ENCODE measurements around the gene COA3. TPM values are rescaled to one million over a fixed set of nuclear protein-coding genes. Genes with fewer than 3 reads are reported as not detected.

Gene COA3
- total RNA-seq, 1 experiment from 2014 or later, result 54.2 TPM

DNA sequence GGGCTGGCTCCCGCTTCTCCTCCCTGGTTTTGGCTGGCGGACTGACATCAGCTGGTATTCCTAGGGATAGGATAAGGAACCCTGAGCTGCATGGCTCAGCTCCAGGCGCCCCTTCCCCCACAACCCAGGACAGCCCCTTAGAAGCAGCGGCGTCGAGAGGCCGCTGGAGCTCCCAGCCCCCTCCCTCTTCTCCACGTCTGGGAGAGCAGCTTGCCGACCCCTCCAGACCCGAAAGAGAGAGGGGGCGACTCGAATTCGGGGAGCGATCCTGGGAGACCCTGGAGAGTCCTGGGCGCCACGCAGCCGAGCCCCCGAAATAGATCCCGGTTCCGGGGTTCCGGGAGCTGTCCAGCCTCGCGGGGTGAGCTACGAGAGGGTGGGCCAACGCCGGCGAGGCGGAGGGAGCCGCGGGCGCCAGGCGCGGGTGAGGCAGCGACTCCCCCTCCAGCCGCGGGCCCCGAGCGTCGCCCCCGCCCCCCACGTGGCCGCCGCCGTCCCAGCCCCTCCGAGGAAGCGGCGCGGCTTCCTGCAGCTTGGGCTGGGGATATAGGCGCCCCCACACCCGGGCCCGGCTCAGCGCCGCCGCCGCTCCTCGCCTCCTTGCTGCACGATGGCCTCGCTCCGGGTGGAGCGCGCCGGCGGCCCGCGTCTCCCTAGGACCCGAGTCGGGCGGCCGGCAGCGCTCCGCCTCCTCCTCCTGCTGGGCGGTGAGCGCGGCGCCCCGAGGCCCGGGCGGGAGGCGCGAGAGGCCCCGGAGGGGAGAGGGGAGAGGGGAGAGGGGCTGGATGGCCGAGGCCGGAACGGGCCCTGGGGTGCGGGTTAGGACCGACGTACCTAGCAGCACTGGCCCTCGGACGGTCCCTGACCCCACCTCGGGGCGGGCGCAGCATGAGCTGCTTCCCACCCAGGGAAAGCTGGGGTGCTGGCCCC, 37.6 kb downstream of the COA3 start, which contains the start of gene RAMP2 (continued):
- TF ChIP-seq, protein P1, sequence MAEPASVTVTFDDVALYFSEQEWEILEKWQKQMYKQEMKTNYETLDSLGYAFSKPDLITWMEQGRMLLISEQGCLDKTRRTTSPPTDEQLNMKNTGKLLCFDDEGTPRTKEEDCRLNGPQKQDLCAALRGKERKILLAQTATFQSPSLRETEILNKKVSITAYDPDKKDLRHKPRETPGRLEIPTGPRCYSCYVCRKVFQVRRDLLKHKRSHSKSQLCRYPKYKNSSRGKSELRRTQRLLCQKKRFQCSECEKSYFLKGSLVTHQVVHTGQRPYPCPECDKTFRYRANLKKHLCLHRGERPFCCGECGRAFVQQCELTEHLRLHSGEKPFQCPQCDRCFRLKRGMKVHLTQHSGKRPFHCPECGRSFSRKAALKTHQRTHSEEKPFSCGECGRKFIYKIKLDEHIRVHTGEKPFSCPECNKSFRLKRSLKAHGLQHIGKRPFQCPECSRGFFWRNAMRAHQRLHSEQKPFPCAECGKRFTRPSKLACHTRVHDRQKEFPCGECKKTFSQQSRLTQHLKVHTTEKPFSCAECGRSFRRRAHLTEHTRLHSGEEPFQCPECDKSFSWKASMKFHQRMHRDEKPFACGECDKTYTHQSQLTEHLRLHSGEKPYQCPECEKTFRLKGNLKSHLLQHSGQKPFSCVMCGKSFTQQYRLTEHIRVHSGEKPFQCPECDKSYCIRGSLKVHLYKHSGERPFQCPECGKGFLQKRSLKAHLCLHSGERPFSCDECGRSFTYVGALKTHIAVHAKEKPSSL (CRISPR knock-in tag; conservative IDR thresholded peaks at IDR 0.05), result no peak
- TF ChIP-seq ZNF232 (CRISPR knock-in tag; IDR thresholded peaks at IDR 0.05) (no peak), NFATC4 (CRISPR knock-in tag; IDR thresholded peaks at IDR 0.05) (no peak), SP1 (CRISPR knock-in tag; conservative IDR thresholded peaks at IDR 0.05) (no peak), ZBTB21 (CRISPR knock-in tag; IDR thresholded peaks at IDR 0.05; ENCODE audit: borderline replicate concordance) (no peak), SMAD4 (CRISPR knock-in tag; IDR thresholded peaks at IDR 0.05) (no peak), MYBL2 (CRISPR knock-in tag; IDR thresholded peaks at IDR 0.05) (no peak), ZNF317 (CRISPR knock-in tag; IDR thresholded peaks at IDR 0.05; ENCODE audit: borderline replicate concordance, low read depth) (no peak), NR2C2 (CRISPR knock-in tag; IDR thresholded peaks at IDR 0.05) (no peak), ZNF263 (CRISPR knock-in tag; IDR thresholded peaks at IDR 0.05; ENCODE audit: low read depth) (peak; percentile 22; the same call in 1 of the 2 replicates), ZNF423 (CRISPR knock-in tag; IDR thresholded peaks at IDR 0.05) (no peak), GRHL2 (CRISPR knock-in tag; IDR thresholded peaks at IDR 0.05; ENCODE audit: insufficient replicate concordance, severe bottlenecking) (no peak), ZNF416 (CRISPR knock-in tag; IDR thresholded peaks at IDR 0.05) (no peak), RORB (CRISPR knock-in tag; IDR thresholded peaks at IDR 0.05) (no peak), TEAD4 (CRISPR knock-in tag; IDR thresholded peaks at IDR 0.05) (no peak), MXD4 (CRISPR knock-in tag; IDR thresholded peaks at IDR 0.05; ENCODE audit: borderline replicate concordance) (no peak), ZNF219 (CRISPR knock-in tag; IDR thresholded peaks at IDR 0.05; ENCODE audit: borderline replicate concordance) (0 out of 2 replicates have a peak, but pooled peaks have one; percentile 18), ZNF138 (CRISPR knock-in tag; conservative IDR thresholded peaks at IDR 0.05) (no peak), ATF1 (CRISPR knock-in tag; IDR thresholded peaks at IDR 0.05) (no peak), KAT7 (CRISPR knock-in tag; IDR thresholded peaks at IDR 0.05; ENCODE audit: borderline replicate concordance) (no peak)
- TF ChIP-seq, protein P2, sequence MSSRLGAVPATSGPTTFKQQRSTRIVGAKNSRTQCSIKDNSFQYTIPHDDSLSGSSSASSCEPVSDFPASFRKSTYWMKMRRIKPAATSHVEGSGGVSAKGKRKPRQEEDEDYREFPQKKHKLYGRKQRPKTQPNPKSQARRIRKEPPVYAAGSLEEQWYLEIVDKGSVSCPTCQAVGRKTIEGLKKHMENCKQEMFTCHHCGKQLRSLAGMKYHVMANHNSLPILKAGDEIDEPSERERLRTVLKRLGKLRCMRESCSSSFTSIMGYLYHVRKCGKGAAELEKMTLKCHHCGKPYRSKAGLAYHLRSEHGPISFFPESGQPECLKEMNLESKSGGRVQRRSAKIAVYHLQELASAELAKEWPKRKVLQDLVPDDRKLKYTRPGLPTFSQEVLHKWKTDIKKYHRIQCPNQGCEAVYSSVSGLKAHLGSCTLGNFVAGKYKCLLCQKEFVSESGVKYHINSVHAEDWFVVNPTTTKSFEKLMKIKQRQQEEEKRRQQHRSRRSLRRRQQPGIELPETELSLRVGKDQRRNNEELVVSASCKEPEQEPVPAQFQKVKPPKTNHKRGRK (CRISPR knock-in tag; IDR thresholded peaks at IDR 0.05; ENCODE audit: borderline replicate concordance), result no peak
- TF ChIP-seq, protein P3, sequence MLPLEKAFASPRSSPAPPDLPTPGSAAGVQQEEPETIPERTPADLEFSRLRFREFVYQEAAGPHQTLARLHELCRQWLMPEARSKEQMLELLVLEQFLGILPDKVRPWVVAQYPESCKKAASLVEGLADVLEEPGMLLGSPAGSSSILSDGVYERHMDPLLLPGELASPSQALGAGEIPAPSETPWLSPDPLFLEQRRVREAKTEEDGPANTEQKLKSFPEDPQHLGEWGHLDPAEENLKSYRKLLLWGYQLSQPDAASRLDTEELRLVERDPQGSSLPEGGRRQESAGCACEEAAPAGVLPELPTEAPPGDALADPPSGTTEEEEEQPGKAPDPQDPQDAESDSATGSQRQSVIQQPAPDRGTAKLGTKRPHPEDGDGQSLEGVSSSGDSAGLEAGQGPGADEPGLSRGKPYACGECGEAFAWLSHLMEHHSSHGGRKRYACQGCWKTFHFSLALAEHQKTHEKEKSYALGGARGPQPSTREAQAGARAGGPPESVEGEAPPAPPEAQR (CRISPR knock-in tag; IDR thresholded peaks at IDR 0.05), result no peak
- TF ChIP-seq, protein P4, sequence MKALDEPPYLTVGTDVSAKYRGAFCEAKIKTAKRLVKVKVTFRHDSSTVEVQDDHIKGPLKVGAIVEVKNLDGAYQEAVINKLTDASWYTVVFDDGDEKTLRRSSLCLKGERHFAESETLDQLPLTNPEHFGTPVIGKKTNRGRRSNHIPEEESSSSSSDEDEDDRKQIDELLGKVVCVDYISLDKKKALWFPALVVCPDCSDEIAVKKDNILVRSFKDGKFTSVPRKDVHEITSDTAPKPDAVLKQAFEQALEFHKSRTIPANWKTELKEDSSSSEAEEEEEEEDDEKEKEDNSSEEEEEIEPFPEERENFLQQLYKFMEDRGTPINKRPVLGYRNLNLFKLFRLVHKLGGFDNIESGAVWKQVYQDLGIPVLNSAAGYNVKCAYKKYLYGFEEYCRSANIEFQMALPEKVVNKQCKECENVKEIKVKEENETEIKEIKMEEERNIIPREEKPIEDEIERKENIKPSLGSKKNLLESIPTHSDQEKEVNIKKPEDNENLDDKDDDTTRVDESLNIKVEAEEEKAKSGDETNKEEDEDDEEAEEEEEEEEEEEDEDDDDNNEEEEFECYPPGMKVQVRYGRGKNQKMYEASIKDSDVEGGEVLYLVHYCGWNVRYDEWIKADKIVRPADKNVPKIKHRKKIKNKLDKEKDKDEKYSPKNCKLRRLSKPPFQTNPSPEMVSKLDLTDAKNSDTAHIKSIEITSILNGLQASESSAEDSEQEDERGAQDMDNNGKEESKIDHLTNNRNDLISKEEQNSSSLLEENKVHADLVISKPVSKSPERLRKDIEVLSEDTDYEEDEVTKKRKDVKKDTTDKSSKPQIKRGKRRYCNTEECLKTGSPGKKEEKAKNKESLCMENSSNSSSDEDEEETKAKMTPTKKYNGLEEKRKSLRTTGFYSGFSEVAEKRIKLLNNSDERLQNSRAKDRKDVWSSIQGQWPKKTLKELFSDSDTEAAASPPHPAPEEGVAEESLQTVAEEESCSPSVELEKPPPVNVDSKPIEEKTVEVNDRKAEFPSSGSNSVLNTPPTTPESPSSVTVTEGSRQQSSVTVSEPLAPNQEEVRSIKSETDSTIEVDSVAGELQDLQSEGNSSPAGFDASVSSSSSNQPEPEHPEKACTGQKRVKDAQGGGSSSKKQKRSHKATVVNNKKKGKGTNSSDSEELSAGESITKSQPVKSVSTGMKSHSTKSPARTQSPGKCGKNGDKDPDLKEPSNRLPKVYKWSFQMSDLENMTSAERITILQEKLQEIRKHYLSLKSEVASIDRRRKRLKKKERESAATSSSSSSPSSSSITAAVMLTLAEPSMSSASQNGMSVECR (CRISPR knock-in tag; IDR thresholded peaks at IDR 0.05; ENCODE audit: borderline replicate concordance), result peak; percentile 48; the same call in 1 of the 2 replicates
- TF ChIP-seq, protein P5, sequence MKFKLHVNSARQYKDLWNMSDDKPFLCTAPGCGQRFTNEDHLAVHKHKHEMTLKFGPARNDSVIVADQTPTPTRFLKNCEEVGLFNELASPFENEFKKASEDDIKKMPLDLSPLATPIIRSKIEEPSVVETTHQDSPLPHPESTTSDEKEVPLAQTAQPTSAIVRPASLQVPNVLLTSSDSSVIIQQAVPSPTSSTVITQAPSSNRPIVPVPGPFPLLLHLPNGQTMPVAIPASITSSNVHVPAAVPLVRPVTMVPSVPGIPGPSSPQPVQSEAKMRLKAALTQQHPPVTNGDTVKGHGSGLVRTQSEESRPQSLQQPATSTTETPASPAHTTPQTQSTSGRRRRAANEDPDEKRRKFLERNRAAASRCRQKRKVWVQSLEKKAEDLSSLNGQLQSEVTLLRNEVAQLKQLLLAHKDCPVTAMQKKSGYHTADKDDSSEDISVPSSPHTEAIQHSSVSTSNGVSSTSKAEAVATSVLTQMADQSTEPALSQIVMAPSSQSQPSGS (CRISPR knock-in tag; IDR thresholded peaks at IDR 0.05; ENCODE audit: borderline replicate concordance, low read depth), result no peak
- TF ChIP-seq, protein P6, sequence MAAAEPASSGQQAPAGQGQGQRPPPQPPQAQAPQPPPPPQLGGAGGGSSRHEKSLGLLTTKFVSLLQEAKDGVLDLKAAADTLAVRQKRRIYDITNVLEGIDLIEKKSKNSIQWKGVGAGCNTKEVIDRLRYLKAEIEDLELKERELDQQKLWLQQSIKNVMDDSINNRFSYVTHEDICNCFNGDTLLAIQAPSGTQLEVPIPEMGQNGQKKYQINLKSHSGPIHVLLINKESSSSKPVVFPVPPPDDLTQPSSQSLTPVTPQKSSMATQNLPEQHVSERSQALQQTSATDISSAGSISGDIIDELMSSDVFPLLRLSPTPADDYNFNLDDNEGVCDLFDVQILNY (CRISPR knock-in tag; IDR thresholded peaks at IDR 0.05), result 0 out of 2 replicates have a peak, but pooled peaks have one; percentile 70
- TF ChIP-seq, protein P7, sequence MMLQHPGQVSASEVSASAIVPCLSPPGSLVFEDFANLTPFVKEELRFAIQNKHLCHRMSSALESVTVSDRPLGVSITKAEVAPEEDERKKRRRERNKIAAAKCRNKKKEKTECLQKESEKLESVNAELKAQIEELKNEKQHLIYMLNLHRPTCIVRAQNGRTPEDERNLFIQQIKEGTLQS (CRISPR knock-in tag; conservative IDR thresholded peaks at IDR 0.05), result no peak
